ENCODE data around the gene OBSCN.

OBSCN gene

DNA sequence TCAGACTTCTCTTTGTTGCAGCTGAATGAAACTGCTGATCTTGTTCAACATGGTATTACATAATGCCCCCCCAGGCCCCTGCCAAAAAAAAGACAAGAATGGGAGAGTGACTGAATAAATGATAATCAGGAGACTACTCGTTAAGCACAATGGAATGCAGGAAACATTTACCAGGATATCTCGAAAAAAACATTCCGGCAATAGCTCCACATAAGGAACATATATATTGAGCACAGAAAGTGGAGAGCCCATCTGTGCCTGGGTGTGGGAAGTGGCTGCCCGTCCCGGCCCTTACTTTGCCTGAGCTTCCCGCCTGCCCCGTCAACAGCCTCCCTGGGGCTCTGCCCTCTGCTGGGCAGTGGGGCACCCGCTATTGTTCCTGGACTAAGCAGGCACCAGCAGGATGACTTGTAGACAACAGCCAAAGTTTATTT lies 185.4 kb downstream of the OBSCN start:
- Histone ChIP-seq H3K27ac (ENCODE audit: low read depth, low read length, severe bottlenecking) (no peak overlapping the region), H3K9me3 (ENCODE audit: control insufficient read depth, low read length) (no peaks in the 10 kb centered on the region), H3K4me3 (ENCODE audit: extremely low read depth, insufficient read depth, low read length, poor library complexity, severe bottlenecking) (no peak overlapping the region), H3K36me3 (ENCODE audit: control insufficient read depth, insufficient read depth, low read length) (peaks cover 55% of the 10 kb centered on the region), H3K4me1 (ENCODE audit: control insufficient read depth, insufficient read depth, low read length, poor library complexity, severe bottlenecking) (no peaks in the 10 kb centered on the region)
- WGBS, 2 experiments (ENCODE audit: insufficient coverage in 2 of 2), result 85 to 94% methylated on average over 5 to 7 of the region's 8 CpGs

DNA sequence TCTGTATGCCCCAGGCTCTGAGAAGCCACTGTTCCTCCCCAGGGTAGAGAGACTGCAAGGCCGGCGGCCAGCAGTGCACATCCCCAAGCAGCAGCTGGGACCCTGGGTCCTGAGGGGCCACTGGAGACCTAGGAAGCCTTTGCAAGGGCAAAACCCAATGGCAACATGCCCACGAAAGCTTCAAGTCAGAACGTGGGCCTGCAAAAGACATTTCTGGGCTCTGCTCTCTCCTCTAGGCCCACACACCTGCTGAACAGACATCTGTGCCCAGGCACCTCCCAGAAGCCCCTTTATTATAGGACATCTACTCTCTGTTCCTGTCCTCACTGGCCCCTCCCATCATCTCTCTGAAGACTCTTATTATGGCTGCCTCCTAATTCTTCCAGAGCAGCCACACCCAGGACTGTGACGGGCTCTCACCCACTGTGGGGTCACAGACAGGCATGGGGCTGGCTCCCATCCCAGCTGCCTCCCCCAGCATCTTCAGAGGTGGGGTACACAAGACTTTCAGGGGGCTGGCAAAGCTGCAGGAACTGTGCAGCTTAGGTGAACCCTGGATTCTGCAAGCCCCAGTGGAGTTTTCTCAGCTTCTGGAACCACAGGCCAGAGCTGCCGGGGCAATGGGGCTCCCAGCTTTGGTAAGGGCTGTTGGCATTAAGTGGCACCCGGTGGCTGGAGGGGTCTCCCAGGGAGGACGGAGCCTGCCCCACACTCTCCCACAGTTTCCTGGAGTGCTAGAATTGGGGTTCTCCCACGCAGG lies 186.1 kb downstream of the OBSCN start:
- Histone ChIP-seq H3K27ac (ENCODE audit: low read depth, low read length, severe bottlenecking) (no peak overlapping the region), H3K9me3 (ENCODE audit: control insufficient read depth, low read length) (no peaks in the 10 kb centered on the region), H3K36me3 (ENCODE audit: control insufficient read depth, insufficient read depth, low read length) (peaks cover 62% of the 10 kb centered on the region), H3K4me1 (ENCODE audit: control insufficient read depth, insufficient read depth, low read length, poor library complexity, severe bottlenecking) (no peaks in the 10 kb centered on the region), H3K4me3 (ENCODE audit: extremely low read depth, insufficient read depth, low read length, poor library complexity, severe bottlenecking) (no peak overlapping the region)
- 93 to 99% methylated on average over 7 to 9 of the region's 9 CpGs for WGBS, 2 experiments (ENCODE audit: insufficient coverage in 2 of 2)

DNA sequence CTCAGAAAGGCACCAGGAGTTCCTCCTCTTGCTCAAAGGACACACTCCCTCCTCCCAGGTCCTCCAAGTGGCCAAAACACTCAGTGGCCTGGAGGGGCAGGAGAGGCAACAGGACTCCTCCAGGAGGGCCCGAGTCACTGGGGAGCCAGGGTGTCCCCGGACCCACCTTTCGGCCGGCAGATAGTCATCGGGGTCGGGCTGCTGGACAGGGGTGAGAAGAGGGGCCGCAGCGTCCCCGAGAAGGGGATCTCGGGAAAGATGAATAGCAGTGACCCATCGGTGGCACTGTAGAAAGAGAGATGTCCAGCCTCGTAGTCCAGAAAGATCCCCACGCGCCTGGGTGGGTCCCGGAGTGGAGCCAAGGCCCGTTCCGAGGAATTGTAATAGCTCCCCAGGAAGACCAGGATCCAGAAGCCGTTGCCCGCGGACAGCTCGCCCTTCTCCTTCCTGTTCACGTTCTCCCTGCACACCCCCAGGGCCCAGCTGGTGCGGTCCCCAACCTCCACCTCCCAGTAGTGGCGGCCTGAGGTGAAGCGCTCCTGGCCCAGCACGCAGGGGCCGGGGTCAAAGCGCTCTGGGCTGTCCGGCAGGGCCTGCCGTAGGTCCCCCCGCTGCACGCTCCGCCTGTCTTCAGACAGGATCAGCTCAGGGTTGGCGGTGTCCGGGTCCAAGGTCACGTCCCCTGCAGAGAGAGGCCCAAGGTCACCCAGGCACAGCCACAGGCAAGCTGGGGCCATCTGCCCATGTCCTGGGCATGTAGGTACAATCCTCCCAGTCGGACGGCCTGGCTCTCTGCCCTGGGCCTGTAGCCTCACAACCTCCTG lies 186.9 kb downstream of the OBSCN start:
- 98% methylated on average over 38 of the region's 38 CpGs for WGBS, 2 experiments (ENCODE audit: insufficient coverage in 2 of 2)
- H3K4me1 ChIP-seq (ENCODE audit: control insufficient read depth, insufficient read depth, low read length, poor library complexity, severe bottlenecking), result no peaks in the 10 kb centered on the region
- no peak overlapping the region for H3K27ac ChIP-seq (ENCODE audit: low read depth, low read length, severe bottlenecking)
- no peak overlapping the region for H3K4me3 ChIP-seq (ENCODE audit: extremely low read depth, insufficient read depth, low read length, poor library complexity, severe bottlenecking)
- peaks cover 68% of the 10 kb centered on the region for H3K36me3 ChIP-seq (ENCODE audit: control insufficient read depth, insufficient read depth, low read length)
- H3K9me3 ChIP-seq (ENCODE audit: control insufficient read depth, low read length), result no peaks in the 10 kb centered on the region

DNA sequence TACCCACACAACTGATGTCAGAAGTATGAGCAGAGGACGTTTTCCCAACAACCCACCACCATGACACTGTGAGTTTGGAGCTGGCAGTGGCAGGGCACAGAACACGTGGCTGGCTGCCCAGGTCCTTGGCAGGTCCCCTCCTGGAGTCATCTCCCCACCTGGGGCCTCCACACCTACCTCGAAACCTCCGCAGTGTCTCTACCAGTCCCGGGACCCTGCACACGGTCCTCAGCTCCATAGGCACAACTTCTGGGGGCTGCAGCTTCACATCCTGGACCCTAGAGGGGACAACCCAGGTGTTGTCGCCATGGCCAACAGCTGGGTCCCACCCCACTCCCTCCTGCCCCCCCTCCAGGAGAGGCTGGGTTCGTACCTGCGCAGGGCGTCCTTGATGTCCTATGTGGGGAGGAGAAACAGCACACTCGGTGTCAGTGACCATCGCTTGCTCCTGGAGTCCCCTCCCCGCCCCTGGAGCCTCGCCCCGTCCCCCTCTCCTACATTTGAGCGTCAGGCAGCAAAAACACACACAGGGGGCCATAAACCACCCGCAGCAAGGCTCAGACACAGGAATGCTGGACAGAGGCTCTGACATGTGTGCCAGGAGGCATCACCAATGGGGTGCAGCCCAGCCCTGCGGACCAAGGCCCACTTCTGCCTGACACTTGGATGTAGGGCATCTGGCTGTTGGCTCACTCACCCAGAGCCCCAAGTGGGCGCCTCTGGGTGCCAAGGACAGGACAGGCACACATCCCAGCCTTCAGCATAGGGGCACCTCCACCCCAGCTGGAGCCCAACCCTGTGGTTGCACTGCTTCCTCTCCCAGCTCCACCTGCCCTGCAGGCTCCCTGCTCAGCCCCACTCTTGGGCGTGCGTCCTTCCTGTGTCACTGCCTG lies 189.2 kb downstream of the OBSCN start:
- 93 to 96% methylated on average over 17 to 19 of the region's 21 CpGs for WGBS, 2 experiments (ENCODE audit: insufficient coverage in 2 of 2)
- Histone ChIP-seq H3K4me1 (ENCODE audit: control insufficient read depth, insufficient read depth, low read length, poor library complexity, severe bottlenecking) (no peaks in the 10 kb centered on the region), H3K36me3 (ENCODE audit: control insufficient read depth, insufficient read depth, low read length) (peaks cover 91% of the 10 kb centered on the region), H3K4me3 (ENCODE audit: extremely low read depth, insufficient read depth, low read length, poor library complexity, severe bottlenecking) (no peak overlapping the region), H3K9me3 (ENCODE audit: control insufficient read depth, low read length) (no peaks in the 10 kb centered on the region), H3K27ac (ENCODE audit: low read depth, low read length, severe bottlenecking) (no peak overlapping the region)

DNA sequence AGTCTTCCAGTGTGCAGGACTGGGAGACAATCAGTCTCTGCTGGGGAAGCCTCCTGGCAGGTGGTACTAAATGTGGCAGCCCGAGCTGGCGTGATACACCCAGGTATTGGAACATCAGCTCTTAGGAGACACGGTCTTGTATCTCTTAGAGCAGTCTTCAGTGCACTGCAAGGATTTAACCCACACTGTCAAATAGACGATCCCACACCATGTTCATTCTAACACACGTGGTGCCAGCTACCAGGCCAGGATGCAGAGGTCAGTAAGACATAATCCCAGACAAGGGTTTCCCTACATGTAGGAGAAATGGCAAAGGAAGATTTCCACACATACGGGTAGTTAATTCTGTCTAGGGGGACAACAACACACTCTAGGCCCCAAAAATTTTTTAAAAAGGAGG lies 190.1 kb downstream of the OBSCN start:
- H3K4me3 ChIP-seq (ENCODE audit: extremely low read depth, insufficient read depth, low read length, poor library complexity, severe bottlenecking), result no peak overlapping the region
- no peaks in the 10 kb centered on the region for H3K9me3 ChIP-seq (ENCODE audit: control insufficient read depth, low read length)
- 95 to 96% methylated on average over 3 to 4 of the region's 6 CpGs for WGBS, 2 experiments (ENCODE audit: insufficient coverage in 2 of 2)
- H3K4me1 ChIP-seq (ENCODE audit: control insufficient read depth, insufficient read depth, low read length, poor library complexity, severe bottlenecking), result no peaks in the 10 kb centered on the region
- peaks cover 92% of the 10 kb centered on the region for H3K36me3 ChIP-seq (ENCODE audit: control insufficient read depth, insufficient read depth, low read length)
- H3K27ac ChIP-seq (ENCODE audit: low read depth, low read length, severe bottlenecking), result no peak overlapping the region

DNA sequence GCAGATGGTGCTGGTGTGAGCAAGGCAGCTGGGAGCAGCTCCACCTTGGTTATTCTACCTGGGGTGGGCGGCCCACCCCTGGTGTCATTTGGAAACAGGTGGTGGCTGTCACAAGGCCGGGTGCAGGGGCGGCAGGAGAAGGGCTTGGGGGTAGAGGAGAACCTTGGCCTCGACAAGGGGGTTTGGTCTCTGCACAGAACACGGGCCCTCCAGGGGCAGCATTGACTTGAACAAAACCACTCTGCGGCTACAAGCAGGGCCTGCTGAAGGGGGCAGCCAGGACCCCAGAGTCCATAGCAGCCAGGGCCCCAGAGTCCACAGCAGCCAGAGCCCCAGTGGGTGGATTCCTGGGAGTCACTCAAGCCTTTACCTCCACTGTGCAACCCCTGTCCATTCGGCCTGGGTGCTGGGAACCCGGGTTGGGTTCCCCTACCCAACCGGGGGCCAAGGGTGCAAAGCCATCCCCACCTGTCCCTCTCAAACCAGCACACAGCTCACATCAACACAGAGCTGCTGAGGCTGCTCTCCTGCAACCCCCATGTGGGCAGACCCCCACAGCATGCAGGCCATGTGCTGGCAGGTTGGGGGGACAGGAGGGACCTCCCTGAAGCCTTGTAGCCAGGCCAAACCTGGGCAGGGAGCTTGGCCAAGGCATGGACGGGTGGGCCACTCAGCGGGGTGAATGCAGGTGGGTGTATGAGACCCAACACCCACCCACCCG lies 191.1 kb downstream of the OBSCN start:
- peaks cover 1% of the 10 kb centered on the region for H3K4me1 ChIP-seq (ENCODE audit: control insufficient read depth, insufficient read depth, low read length, poor library complexity, severe bottlenecking)
- peaks cover 90% of the 10 kb centered on the region for H3K36me3 ChIP-seq (ENCODE audit: control insufficient read depth, insufficient read depth, low read length)
- H3K9me3 ChIP-seq (ENCODE audit: control insufficient read depth, low read length), result no peaks in the 10 kb centered on the region
- H3K4me3 ChIP-seq (ENCODE audit: extremely low read depth, insufficient read depth, low read length, poor library complexity, severe bottlenecking), result no peak overlapping the region
- no peak overlapping the region for H3K27ac ChIP-seq (ENCODE audit: low read depth, low read length, severe bottlenecking)
- 97 to 99% methylated on average over 7 to 11 of the region's 12 CpGs for WGBS, 2 experiments (ENCODE audit: insufficient coverage in 2 of 2)

DNA sequence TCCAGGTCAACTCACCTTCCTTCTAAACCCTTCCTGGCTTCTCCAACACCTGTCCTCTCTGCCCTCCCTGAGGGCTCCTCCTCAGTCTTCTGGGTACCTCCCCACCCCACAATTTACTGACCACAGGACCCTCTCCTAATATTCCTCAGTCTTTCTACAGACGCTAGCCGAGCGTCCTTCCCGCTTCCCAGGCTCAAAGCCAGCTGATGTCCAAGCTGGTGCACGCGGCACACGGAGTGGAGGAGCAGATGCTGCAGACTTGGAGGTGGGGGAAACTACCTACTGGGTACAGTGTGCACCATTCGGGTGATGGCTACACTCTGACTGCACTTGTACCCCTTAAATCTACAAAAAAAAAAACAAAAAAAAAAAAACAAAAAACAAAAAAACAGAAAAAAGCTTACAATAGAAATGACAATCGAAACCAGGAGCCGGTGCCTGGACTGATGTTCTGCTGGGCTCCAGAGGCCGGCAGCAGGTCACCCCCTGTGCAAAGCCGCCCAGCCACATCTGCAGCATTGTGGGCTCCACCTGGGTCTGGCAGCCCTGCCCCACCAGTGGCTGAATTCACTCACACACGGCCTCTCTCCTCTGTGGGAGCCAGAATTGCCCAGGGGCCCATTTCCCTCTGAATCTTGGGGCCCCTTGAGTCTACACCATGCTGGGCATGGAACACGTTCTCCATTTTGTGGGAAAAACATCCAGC lies 191.8 kb downstream of the OBSCN start:
- peaks cover 7% of the 10 kb centered on the region for H3K4me1 ChIP-seq (ENCODE audit: control insufficient read depth, insufficient read depth, low read length, poor library complexity, severe bottlenecking)
- H3K9me3 ChIP-seq (ENCODE audit: control insufficient read depth, low read length), result no peaks in the 10 kb centered on the region
- H3K27ac ChIP-seq (ENCODE audit: low read depth, low read length, severe bottlenecking), result no peak overlapping the region
- H3K36me3 ChIP-seq (ENCODE audit: control insufficient read depth, insufficient read depth, low read length), result peaks cover 88% of the 10 kb centered on the region
- 97% methylated on average over 9 of the region's 14 CpGs for WGBS, 2 experiments (ENCODE audit: insufficient coverage in 2 of 2)
- no peak overlapping the region for H3K4me3 ChIP-seq (ENCODE audit: extremely low read depth, insufficient read depth, low read length, poor library complexity, severe bottlenecking)

DNA sequence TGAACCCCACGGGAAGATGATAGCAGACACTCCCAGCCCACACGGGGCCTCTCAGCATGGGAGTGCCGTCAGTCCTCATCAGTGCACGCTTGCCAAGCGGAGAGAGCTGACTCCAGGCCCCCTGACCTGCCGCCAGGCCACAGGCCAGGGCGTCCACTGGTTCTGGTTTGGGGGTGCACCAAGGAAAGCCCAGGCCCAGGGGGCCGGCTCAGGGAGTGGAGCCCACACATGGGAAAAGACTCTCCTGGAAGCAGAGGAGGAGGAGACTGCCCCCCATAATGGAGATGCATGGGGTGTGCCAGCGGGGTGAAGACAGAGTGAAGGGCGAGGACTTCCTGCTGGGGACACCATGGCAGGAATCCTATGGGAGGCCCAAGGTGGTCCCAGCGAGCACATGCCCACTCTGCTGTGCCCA lies 192.4 kb downstream of the OBSCN start:
- 95 to 99% methylated on average over 10 of the region's 11 CpGs for WGBS, 2 experiments (ENCODE audit: insufficient coverage in 2 of 2)
- Histone ChIP-seq H3K36me3 (ENCODE audit: control insufficient read depth, insufficient read depth, low read length) (peaks cover 82% of the 10 kb centered on the region), H3K27ac (ENCODE audit: low read depth, low read length, severe bottlenecking) (no peak overlapping the region), H3K4me3 (ENCODE audit: extremely low read depth, insufficient read depth, low read length, poor library complexity, severe bottlenecking) (no peak overlapping the region), H3K9me3 (ENCODE audit: control insufficient read depth, low read length) (no peaks in the 10 kb centered on the region), H3K4me1 (ENCODE audit: control insufficient read depth, insufficient read depth, low read length, poor library complexity, severe bottlenecking) (peaks cover 11% of the 10 kb centered on the region)

DNA sequence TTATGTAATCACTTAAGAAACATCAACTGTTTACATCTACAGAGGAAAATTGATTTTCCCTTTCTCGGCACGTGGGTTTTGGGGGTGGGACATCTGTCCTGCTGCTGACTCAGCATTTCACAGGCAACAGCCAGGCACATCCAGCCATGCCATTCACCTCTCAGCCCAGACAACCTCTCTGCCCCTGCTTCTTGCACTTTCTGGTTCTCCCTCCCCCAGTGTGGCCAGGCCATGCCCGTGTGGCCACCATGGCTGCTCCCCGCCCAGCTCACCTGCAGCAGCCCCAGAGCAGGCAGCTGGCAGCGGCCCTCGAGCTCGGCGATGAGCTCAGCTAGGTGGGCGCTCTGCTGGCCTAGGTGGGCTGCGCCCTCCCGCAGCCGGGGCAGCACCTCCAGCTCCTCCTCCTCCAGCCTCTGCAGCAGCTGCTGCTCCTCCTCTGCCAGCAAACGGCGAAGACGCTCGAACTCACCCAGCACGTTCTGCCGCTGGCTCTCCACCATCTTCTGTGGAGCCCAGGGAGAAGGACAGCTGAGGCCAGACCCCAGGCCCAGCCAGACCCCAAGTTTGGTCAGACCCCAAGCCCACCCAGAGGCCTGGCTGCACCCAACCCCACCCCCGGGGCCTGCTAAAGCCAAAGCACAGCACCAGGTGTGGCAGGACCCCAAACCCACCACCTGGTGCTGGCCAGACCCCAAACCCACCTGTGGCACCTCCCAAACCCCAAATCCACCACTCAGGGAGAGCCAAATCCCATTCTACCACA lies 193.0 kb downstream of the OBSCN start:
- Histone ChIP-seq H3K9me3 (ENCODE audit: control insufficient read depth, low read length) (no peaks in the 10 kb centered on the region), H3K36me3 (ENCODE audit: control insufficient read depth, insufficient read depth, low read length) (peaks cover 77% of the 10 kb centered on the region), H3K4me3 (ENCODE audit: extremely low read depth, insufficient read depth, low read length, poor library complexity, severe bottlenecking) (no peak overlapping the region), H3K4me1 (ENCODE audit: control insufficient read depth, insufficient read depth, low read length, poor library complexity, severe bottlenecking) (peaks cover 11% of the 10 kb centered on the region), H3K27ac (ENCODE audit: low read depth, low read length, severe bottlenecking) (no peak overlapping the region)
- WGBS, 2 experiments (ENCODE audit: insufficient coverage in 2 of 2), result 96 to 97% methylated on average over 14 to 18 of the region's 19 CpGs

All from mesodermal cell (in vitro differentiated cells).